Measurements from ENCODE around the gene FUOM. TPM values are rescaled to one million over a fixed set of nuclear protein-coding genes. Genes with fewer than 3 reads are reported as not detected.

Gene FUOM
- total RNA-seq, 1 experiment from 2014 or later: 0.80 TPM

DNA sequence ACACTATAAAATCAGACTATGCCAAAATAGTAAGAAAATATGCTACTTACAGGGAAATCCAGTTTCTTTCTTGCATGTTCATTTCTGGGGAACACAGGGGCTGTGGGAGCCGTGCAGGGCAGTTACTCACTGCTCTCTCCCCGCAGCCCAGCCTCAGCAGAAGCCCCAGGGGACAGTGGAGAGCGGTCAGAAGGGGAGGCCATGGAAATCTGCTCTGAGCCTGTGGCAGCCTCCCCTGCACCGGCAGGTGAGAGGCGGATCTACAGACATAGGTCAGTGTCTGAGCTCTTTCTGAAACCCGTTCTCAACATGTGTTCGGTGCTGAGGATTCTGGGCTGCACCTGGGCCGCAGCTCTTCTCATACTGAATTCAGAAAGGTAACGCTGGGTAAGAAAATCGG lies 46.2 kb downstream of the FUOM start:
- no peak for DNase-seq (ENCODE audit: low read depth)

DNA sequence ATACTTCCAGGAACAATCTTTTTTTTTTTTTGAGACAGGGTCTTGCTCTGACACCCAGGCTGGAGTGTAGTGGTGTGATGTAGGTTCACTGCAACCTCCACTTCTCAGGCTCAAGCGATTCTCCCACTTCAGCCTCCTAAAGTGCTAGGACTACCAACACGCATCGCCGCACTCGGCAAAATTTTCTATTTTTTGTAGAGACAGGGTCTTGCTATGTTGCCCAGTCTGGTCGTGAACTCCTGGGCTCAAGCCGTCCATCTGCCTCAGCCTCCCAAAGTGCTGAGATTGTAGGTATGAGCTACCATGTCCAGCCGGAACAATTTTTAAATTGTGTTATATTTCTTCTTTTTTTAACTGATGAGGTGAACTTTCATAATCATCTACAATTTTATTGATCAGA lies 47.0 kb downstream of the FUOM start:
- DNase-seq (ENCODE audit: low read depth): no peak

- DNase-seq (ENCODE audit: low read depth): no peak
Observed at GRCh38 chr10:133310399-133310755, 47.4 kb downstream of the FUOM start.

- no peak for DNase-seq (ENCODE audit: low read depth)
Observed at GRCh38 chr10:133309720-133310398, 48.0 kb downstream of the FUOM start.

- peak; percentile 89 for DNase-seq (ENCODE audit: low read depth)
Observed at GRCh38 chr10:133309100-133309719, 48.6 kb downstream of the FUOM start.

DNA sequence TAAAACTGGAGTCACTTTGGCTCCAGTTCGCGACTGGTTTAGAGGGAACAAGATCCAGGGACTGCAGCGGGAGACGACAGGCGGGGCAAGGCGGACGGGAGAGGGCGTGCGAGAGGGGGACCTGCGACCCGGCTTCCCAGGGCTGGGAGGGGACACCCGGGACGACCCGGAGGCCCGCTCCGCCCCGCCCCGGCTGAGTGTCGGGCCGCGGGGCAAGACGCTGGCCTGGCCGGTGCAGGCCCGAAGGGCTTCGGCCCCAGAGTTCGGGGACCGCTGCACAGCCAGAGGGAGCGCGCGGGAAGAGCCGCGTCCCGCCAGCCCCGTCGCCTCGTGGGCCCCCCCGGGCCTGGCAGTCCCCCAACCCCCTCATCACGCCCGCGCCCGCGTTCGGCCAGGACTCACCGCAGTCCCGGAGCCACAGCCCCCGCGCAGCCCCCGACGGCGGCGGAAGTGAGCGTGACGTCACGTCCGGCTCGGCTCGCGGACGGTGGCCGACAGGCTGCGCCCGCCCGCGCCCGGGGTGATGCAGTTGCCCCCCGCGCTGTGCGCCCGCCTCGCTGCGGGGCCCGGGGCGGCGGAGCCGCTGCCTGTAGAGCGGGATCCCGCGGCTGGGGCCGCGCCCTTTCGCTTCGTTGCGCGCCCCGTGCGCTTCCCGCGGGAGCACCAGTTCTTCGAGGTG lies 49.3 kb downstream of the FUOM start, which contains the start of the genes TUBGCP2 and ZNF511:
TUBGCP2 (minus strand) TSS at position 452 of the 679 bp plus-strand sequence. CDS start 5,931 bp downstream, outside the sequence.
ZNF511 (plus strand) TSS at position 494 of the 679 bp plus-strand sequence; CDS start at position 524, 30 bp downstream.
- peak; percentile 85 for DNase-seq (ENCODE audit: low read depth)

GRCh38 chr10:133307776-133308420 lies 49.9 kb downstream of the FUOM start:
- peak; percentile 65 for DNase-seq (ENCODE audit: low read depth)

- no peak for DNase-seq (ENCODE audit: low read depth)
Observed at GRCh38 chr10:133306941-133307379, 50.9 kb downstream of the FUOM start.

- no peak for DNase-seq (ENCODE audit: low read depth)
Observed at GRCh38 chr10:133306097-133306476, 51.7 kb downstream of the FUOM start.

Other genes with a start within 250 kb of the FUOM start
- gene KNDC1, start 197.8 kb downstream of the FUOM start, total RNA-seq (2014; rRNA removed; shearing (Covaris generic)): not detected in 2 replicates
- not detected in 2 replicates for gene UTF1, start 127.8 kb downstream of the FUOM start, total RNA-seq (2014; rRNA removed; shearing (Covaris generic))
- gene VENTX, start 120.2 kb downstream of the FUOM start, total RNA-seq (2014; rRNA removed; shearing (Covaris generic)): not detected in 2 replicates
- 2.9 and 6.2 TPM in 2 replicates for gene ADAM8, start 81.2 kb downstream of the FUOM start, total RNA-seq (2014; rRNA removed; shearing (Covaris generic))
- 19.8 and 21.6 TPM in 2 replicates for gene TUBGCP2, start 49.1 kb downstream of the FUOM start, total RNA-seq (2014; rRNA removed; shearing (Covaris generic))
- gene ZNF511, start 49.1 kb downstream of the FUOM start, total RNA-seq (2014; rRNA removed; shearing (Covaris generic)): 29.8 and 40.9 TPM in 2 replicates
- not detected in 2 replicates for gene CALY, start 21.1 kb downstream of the FUOM start, total RNA-seq (2014; rRNA removed; shearing (Covaris generic))
- not detected in 2 replicates for gene PRAP1, start 10.6 kb downstream of the FUOM start, total RNA-seq (2014; rRNA removed; shearing (Covaris generic))
- gene ECHS1, start 15.3 kb upstream of the FUOM start, total RNA-seq (2014; rRNA removed; shearing (Covaris generic)): 79.0 and 94.8 TPM in 2 replicates
- gene PAOX, start 21.2 kb upstream of the FUOM start, total RNA-seq (2014; rRNA removed; shearing (Covaris generic)): 0.48 and 2.1 TPM in 2 replicates
- gene MTG1, start 36.1 kb upstream of the FUOM start, total RNA-seq (2014; rRNA removed; shearing (Covaris generic)): 35.8 and 51.0 TPM in 2 replicates
- not detected in 2 replicates for gene SPRN, start 66.6 kb upstream of the FUOM start, total RNA-seq (2014; rRNA removed; shearing (Covaris generic))
- 0.06 and 0.40 TPM in 2 replicates for gene SCART1, start 95.9 kb upstream of the FUOM start, total RNA-seq (2014; rRNA removed; shearing (Covaris generic))
- gene CYP2E1, start 169.3 kb upstream of the FUOM start, total RNA-seq (2014; rRNA removed; shearing (Covaris generic)): 0.12 and 2.5 TPM in 2 replicates
- gene SYCE1, start 207.6 kb upstream of the FUOM start, total RNA-seq (2014; rRNA removed; shearing (Covaris generic)): 0.80 TPM in 1 of 2 replicates, not detected in the other

All from Daoy (cell line).